B cell (primary cell): Measurements from ENCODE around the gene CHRNA5. TPM values are rescaled to one million over a fixed set of nuclear protein-coding genes. Genes with fewer than 3 reads are reported as not detected.

Experiments used
- ATAC-seq: fragments of 200-7000 bp; cut with Tn5 transposase; one replicate; pipeline ENCODE4 v1.10.0; 2021; ENCODE audit warnings: low read depth, mild to moderate bottlenecking, moderate number of reproducible peaks, moderate library complexity
- CTCF ChIA-PET: fragments of 350-600 bp; sonication (Branson Sonifier 250); formaldehyde crosslinking; loops from one replicate; lab custom pipeline; 2021; ENCODE audit warnings: antibody characterized with exemption, inconsistent platforms; lab: Charles Lee
- POLR2A ChIA-PET: fragments of 350-600 bp; sonication (Branson Sonifier 250); formaldehyde crosslinking; loops from one replicate; lab custom pipeline; 2021; ENCODE audit warnings: antibody characterized with exemption; lab: Charles Lee
- DNase-seq: peaks from one replicate; pipeline ENCODE4 v3.0.0; 2013
- H2AFZ ChIP-seq: 2 replicates; pipeline ENCODE4 v1.6.1; 2012; ENCODE audit warnings: mild to moderate bottlenecking, low read depth, low read length; ENCODE audit not compliant: insufficient read depth, poor library complexity, severe bottlenecking
- H3K27ac ChIP-seq, 2 donors: 1 replicate in 1 of 2; 2 replicates in 1 of 2; pipeline ENCODE4 v1.5.1; 2012 to 2013; ENCODE audit warnings: low read length in 2 of 2, mild to moderate bottlenecking in 2 of 2, moderate library complexity in 1 of 2
- H3K27me3 ChIP-seq, 4 experiments: fragments of 200-600 bp in 1 of 4; sonication (generic) in 1 of 4; replicated peaks in 1 of 4; 1 replicate in 2 of 4; 2 replicates in 2 of 4; pipeline versions ENCODE4 v1.6.1 to v1.7.0; 2013 to 2016; ENCODE audit warnings: low read length in 3 of 4, mild to moderate bottlenecking in 2 of 4, mixed read lengths in 1 of 4, moderate library complexity in 1 of 4; ENCODE audit not compliant: insufficient read depth in 4 of 4, control insufficient read depth in 3 of 4; ENCODE audit errors: control extremely low read depth in 1 of 4
- H3K36me3 ChIP-seq, 2 experiments: replicated peaks in 1 of 2; 1 replicate in 1 of 2; 2 replicates in 1 of 2; pipeline versions ENCODE4 v1.6.1 to v1.7.1; 2013; ENCODE audit warnings: low read length in 1 of 2; ENCODE audit not compliant: insufficient read depth in 2 of 2, control insufficient read depth in 1 of 2; ENCODE audit errors: control extremely low read depth in 1 of 2, extremely low read depth in 1 of 2
- H3K4me1 ChIP-seq, 2 donors: fragments of 200-600 bp in 1 of 2; sonication (generic) in 1 of 2; 1 replicate in 1 of 2; 2 replicates in 1 of 2; pipeline versions ENCODE4 v1.5.1 to v1.6.1; 2013 to 2017; ENCODE audit warnings: low read length in 2 of 2; ENCODE audit not compliant: control insufficient read depth in 2 of 2, insufficient read depth in 2 of 2
- H3K4me2 ChIP-seq: replicated peaks from 2 replicates; pipeline ENCODE3; 2012; ENCODE audit warnings: mild to moderate bottlenecking, low read depth, low read length; ENCODE audit not compliant: poor library complexity, severe bottlenecking
- H3K4me3 ChIP-seq, 5 experiments: fragments of 200-600 bp in 1 of 5; sonication (generic) in 1 of 5; 1 replicate in 3 of 5; 2 replicates in 2 of 5; pipeline versions ENCODE4 v1.5.1 to v1.7.0; 2011 to 2016; ENCODE audit warnings: low read length in 4 of 5, mild to moderate bottlenecking in 4 of 5, low read depth in 2 of 5, control low read depth in 1 of 5, moderate library complexity in 1 of 5; ENCODE audit not compliant: insufficient read depth in 1 of 5; ENCODE audit errors: control extremely low read depth in 1 of 5, extremely low read depth in 1 of 5
- H3K79me2 ChIP-seq: fragments of 200-600 bp; sonication (generic); one replicate; pipeline ENCODE4 v1.6.0; 2016; ENCODE audit warnings: low read length; ENCODE audit not compliant: control insufficient read depth, insufficient read depth
- H3K9ac ChIP-seq: fragments of 200-600 bp; sonication (generic); 2 replicates; pipeline ENCODE4 v1.6.1; 2017; ENCODE audit warnings: mild to moderate bottlenecking, low read length, moderate library complexity
- H3K9me3 ChIP-seq, 3 donors: one replicate each; pipeline versions ENCODE4 v1.6.1 to v1.7.1; 2013; ENCODE audit warnings: low read length in 2 of 3; ENCODE audit not compliant: control insufficient read depth in 2 of 3, insufficient read depth in 1 of 3; ENCODE audit errors: control extremely low read depth in 1 of 3
- H4K20me1 ChIP-seq: 2 replicates; pipeline ENCODE4 v1.6.0; 2012; ENCODE audit warnings: mild to moderate bottlenecking, low read length; ENCODE audit not compliant: insufficient read depth, control insufficient read depth, poor library complexity, severe bottlenecking
- H3K27ac Mint-ChIP-seq: one replicate; pipeline ENCODE4 v1.8.0; 2021; ENCODE audit warnings: mixed read lengths
- H3K27me3 Mint-ChIP-seq: one replicate; pipeline ENCODE4 v1.8.0; 2021; ENCODE audit warnings: mixed read lengths
- H3K4me1 Mint-ChIP-seq: one replicate; pipeline ENCODE4 v1.8.0; 2021; ENCODE audit warnings: mixed read lengths
- H3K4me3 Mint-ChIP-seq: one replicate; pipeline ENCODE4 v1.8.0; 2021; ENCODE audit warnings: mixed read lengths
- H3K9me3 Mint-ChIP-seq: one replicate; pipeline ENCODE4 v1.8.0; 2022; ENCODE audit warnings: mixed read lengths; ENCODE audit not compliant: insufficient read depth
- EZH2 ChIP-seq: IDR thresholded peaks from 2 replicates; pipeline ENCODE4 v1.6.1; 2012; ENCODE audit warnings: borderline replicate concordance, low read depth, mild to moderate bottlenecking, moderate library complexity, low read length; ENCODE audit not compliant: insufficient read depth, poor library complexity, severe bottlenecking
- WGBS: methylation state at CpG from one replicate; pipeline ENCODE4 v1.1.5; 2013; ENCODE audit warnings: missing lambda C conversion rate; ENCODE audit not compliant: insufficient coverage; 5-methylcytosine and 5-hydroxymethylcytosine counted together
- intact Hi-C: fragments of 100-400 bp; cut with micrococcal nuclease; formaldehyde crosslinking; loops from one replicate; pipeline ENCODE4 v1.10.0; 2022
- polyA plus RNA-seq: library from polyadenylated mRNA; depleted of rRNA; stranded (reverse); fragments of >200 nt; gene quantifications from 2 replicates; pipeline ENCODE4 v1.2.3, GENCODE V29; 2012
- total RNA-seq, 2 donors: library from RNA; stranded (reverse); fragments of 120-200 nt in 1 of 2; gene quantifications; 1 replicate in 1 of 2; 2 replicates in 1 of 2; pipeline versions ENCODE4 v1.2.3 to v1.2.4, GENCODE V29; 2013 to 2022
- TF ChIP-seq, protein P1 (sequence below): fragments of 200-600 bp; IDR thresholded peaks from one replicate; pipeline ENCODE4 v1.8.0; 2022; ENCODE audit warnings: antibody characterized with exemption, mild to moderate bottlenecking

The CHRNA5 gene
- total and polyA plus RNA-seq, 2 donors (not counting 1 experiment from before 2014, with no cell fraction given): 0.09 to 1.2 TPM

DNA sequence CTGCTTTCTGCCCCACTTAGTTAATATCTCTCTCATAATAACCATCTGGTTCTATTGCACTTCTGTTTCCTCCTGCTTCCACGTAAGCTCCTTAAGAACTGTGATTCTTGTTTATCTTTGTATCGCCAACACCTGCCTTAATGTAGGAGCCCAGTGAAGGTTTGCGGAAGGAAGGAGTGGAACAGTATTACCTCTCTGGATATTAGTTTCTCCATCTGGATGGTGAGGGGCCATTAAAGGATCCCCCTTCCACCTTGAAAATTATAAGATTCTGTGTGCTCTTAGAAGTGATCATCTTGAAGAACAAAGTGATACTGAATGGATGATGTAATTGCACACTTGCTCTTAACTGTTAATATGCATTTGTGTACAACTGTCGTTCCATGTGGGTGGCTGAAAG is 2.2 kb downstream of the CHRNA5 start:
- intact Hi-C loops: loop anchor here (10.0 kb wide), 1 partner anchor 1447 kb away; no protein-coding TSS in a partner anchor
- DNase-seq (no peak), ATAC-seq (no peak)
- no peaks in the 10 kb centered on the region for H3K9me3 ChIP-seq
- peaks cover 16 to 17% of the 10 kb centered on the region in 2 donors for H3K4me1 ChIP-seq
- peaks cover 0 to 12% (median under 1%) of the 10 kb centered on the region in 4 experiments for H3K27me3 ChIP-seq
- H3K9ac ChIP-seq: no peak overlapping the region
- Mint-ChIP-seq H3K9me3 (no peaks in the 10 kb centered on the region), H3K4me3 (peak overlapping the region; percentile 4), H3K27ac (no peak overlapping the region), H3K27me3 (peaks cover 6% of the 10 kb centered on the region), H3K4me1 (peaks cover 26% of the 10 kb centered on the region)
- H3K36me3 ChIP-seq: no peaks in the 10 kb centered on the region
- H3K79me2 ChIP-seq: no peaks in the 10 kb centered on the region
- ChIA-PET CTCF (no interaction called here), POLR2A (interaction anchor here (3.3 kb wide), 1 partner anchor 27 kb away, joined by 17 read pairs; the partner anchor contains the start of gene PSMA4)
- H3K27ac ChIP-seq: no peak overlapping the region
- no peak overlapping the region for H3K4me2 ChIP-seq
- 100% methylated on average over 1 of the region's 4 CpGs for WGBS
- H4K20me1 ChIP-seq: no peaks in the 10 kb centered on the region
- H3K4me3 ChIP-seq: no peak overlapping the region
- TF ChIP-seq EZH2: no peak
- TF ChIP-seq, protein P1, sequence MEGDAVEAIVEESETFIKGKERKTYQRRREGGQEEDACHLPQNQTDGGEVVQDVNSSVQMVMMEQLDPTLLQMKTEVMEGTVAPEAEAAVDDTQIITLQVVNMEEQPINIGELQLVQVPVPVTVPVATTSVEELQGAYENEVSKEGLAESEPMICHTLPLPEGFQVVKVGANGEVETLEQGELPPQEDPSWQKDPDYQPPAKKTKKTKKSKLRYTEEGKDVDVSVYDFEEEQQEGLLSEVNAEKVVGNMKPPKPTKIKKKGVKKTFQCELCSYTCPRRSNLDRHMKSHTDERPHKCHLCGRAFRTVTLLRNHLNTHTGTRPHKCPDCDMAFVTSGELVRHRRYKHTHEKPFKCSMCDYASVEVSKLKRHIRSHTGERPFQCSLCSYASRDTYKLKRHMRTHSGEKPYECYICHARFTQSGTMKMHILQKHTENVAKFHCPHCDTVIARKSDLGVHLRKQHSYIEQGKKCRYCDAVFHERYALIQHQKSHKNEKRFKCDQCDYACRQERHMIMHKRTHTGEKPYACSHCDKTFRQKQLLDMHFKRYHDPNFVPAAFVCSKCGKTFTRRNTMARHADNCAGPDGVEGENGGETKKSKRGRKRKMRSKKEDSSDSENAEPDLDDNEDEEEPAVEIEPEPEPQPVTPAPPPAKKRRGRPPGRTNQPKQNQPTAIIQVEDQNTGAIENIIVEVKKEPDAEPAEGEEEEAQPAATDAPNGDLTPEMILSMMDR: no peak
- no peak overlapping the region for H2AFZ ChIP-seq

DNA sequence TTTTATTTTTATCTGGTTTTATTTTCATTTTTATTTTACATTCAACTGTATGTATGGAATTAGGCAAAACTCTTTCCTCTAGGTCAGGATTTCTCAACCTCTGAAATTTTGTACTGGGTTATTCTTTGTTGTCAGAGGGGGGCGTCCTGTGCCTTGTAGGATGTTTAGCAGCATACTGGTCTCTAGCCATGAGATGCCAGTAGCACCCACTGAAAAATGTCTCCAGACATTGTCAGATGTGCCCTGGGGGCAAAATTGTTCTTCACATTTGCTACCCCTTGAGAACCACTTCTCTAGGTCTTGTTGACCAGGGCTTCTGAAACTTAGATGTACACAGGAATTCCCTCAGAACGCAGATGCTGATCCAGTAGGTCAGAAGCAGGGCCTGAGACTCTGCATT is 5.4 kb downstream of the CHRNA5 start:
- WGBS: 94% methylated on average over 2 of the region's 2 CpGs
- peaks cover 6% of the 10 kb centered on the region for H3K27me3 Mint-ChIP-seq
- TF ChIP-seq, protein P1: no peak
- no peak for TF ChIP-seq EZH2
- Histone ChIP-seq H3K9me3 (no peaks in the 10 kb centered on the region), H3K27me3 (peaks cover 0 to 7% (median under 1%) of the 10 kb centered on the region in 4 experiments), H3K4me3 (no peak overlapping the region), H3K79me2 (no peaks in the 10 kb centered on the region), H3K4me1 (peaks cover 7 to 9% of the 10 kb centered on the region in 2 donors), H2AFZ (no peak overlapping the region), H3K9ac (no peak overlapping the region), H3K36me3 (no peaks in the 10 kb centered on the region), H4K20me1 (no peaks in the 10 kb centered on the region), H3K4me2 (no peak overlapping the region), H3K27ac (no peak overlapping the region)
- POLR2A ChIA-PET: no interaction called here
- ATAC-seq (no peak), DNase-seq (no peak)
- peaks cover 12% of the 10 kb centered on the region for H3K4me1 Mint-ChIP-seq
- CTCF ChIA-PET: interaction anchor here (0.6 kb wide), 1 partner anchor 63 kb away, joined by 5 read pairs; no protein-coding TSS in a partner anchor
- H3K9me3 Mint-ChIP-seq: no peaks in the 10 kb centered on the region
- H3K4me3 Mint-ChIP-seq: no peak overlapping the region
- intact Hi-C loops: no loop called here
- no peak overlapping the region for H3K27ac Mint-ChIP-seq
